ENCODE data around the gene FAAP20. TPM values are rescaled to one million over a fixed set of nuclear protein-coding genes. Genes with fewer than 3 reads are reported as not detected.

Gene FAAP20
- total and polyA plus RNA-seq, 2 donors (not counting 3 experiments of a cell fraction or from before 2014, with no cell fraction given), result 31.5 to 62.6 TPM

- H3K4me3 ChIP-seq (replicated peaks in 1 of 3; ENCODE audit: insufficient read depth in 1 of 3, low read depth in 1 of 3, low read length in 3 of 3), result no peak overlapping the region
- H3K79me2 ChIP-seq (ENCODE audit: control insufficient read depth, insufficient read depth, low read length), result no peaks in the 10 kb centered on the region
- H4K20me1 ChIP-seq (replicated peaks; ENCODE audit: control insufficient read depth, extremely low read depth, insufficient read depth, low read length), result no peaks in the 10 kb centered on the region
- no peak overlapping the region for H3K4me2 ChIP-seq (ENCODE audit: insufficient read depth, low read length)
- ChIA-PET CTCF (interaction anchor here (1.2 to 5.2 kb wide), 2 partner anchors 9 to 16 kb away, joined by 3 to 40 read pairs; no protein-coding TSS in a partner anchor), POLR2A (no interaction called here)
- no peak overlapping the region for H3K27ac ChIP-seq (ENCODE audit: insufficient read depth, low read depth, low read length)
- H3K9me3 ChIP-seq (replicated peaks; ENCODE audit: control insufficient read depth, insufficient read depth, low read length), result no peaks in the 10 kb centered on the region
- no peak overlapping the region for H2AFZ ChIP-seq (ENCODE audit: low read depth, low read length)
- no TSS peak for BruUV-seq (replicated peaks)
- H3K9ac ChIP-seq (replicated peaks; ENCODE audit: extremely low read depth, insufficient read depth, low read length), result no peak overlapping the region
- dilution Hi-C loops (cut with MboI; ENCODE audit: extremely low pct_ligation_motif_present, low sequenced_read_pairs) (no loop called here), intact Hi-C loops (cut with micrococcal nuclease) (no loop called here)
- FAIRE-seq, result no peak
- H3K4me1 ChIP-seq (ENCODE audit: control insufficient read depth, extremely low read depth, insufficient read depth, low read length), result no peaks in the 10 kb centered on the region
- DNase-seq (ENCODE audit: low read depth, low spot score), result no peak
- H3K27me3 ChIP-seq (ENCODE audit: control insufficient read depth in 2 of 2, insufficient read depth in 2 of 2, low read length in 2 of 2), result no peaks in the 10 kb centered on the region
- TF ChIP-seq EZH2 (IDR thresholded peaks at IDR 0.05; ENCODE audit: borderline replicate concordance, low read depth, low read length, severe bottlenecking), result no peak
- no peak for TF ChIP-seq FOS (IDR thresholded peaks at IDR 0.05; ENCODE audit: borderline replicate concordance, insufficient read depth, low read length)
- no peak for TF ChIP-seq GATA2 (IDR thresholded peaks at IDR 0.05; ENCODE audit: insufficient read depth, insufficient read length, low read depth, low read length)
- TF ChIP-seq POLR2A (IDR thresholded peaks at IDR 0.05; ENCODE audit: low read depth, low read length), result no peak
- no peak for TF ChIP-seq MAX (IDR thresholded peaks at IDR 0.05; ENCODE audit: insufficient read depth, insufficient read length)
- no peak for TF ChIP-seq MYC (IDR thresholded peaks at IDR 0.05; ENCODE audit: low read depth, low read length)
- no peak for TF ChIP-seq POLR2AphosphoS5 (IDR thresholded peaks at IDR 0.05; ENCODE audit: insufficient read depth, low read depth, low read length)
- TF ChIP-seq JUN (IDR thresholded peaks at IDR 0.05; ENCODE audit: borderline replicate concordance, insufficient read depth, insufficient read length, low read depth), result no peak
- TF ChIP-seq CTCF (IDR thresholded peaks at IDR 0.05; ENCODE audit: extremely low read depth in 1 of 2, insufficient read depth in 1 of 2, low read depth in 1 of 2, low read length in 2 of 2), result no peak
- no peaks in the 10 kb centered on the region for H3K36me3 ChIP-seq (ENCODE audit: control insufficient read depth in 2 of 2, extremely low read depth in 1 of 2, insufficient read depth in 2 of 2, low read length in 2 of 2)
- no peaks in the 10 kb centered on the region for H3K9me1 ChIP-seq (replicated peaks; ENCODE audit: control insufficient read depth, extremely low read depth, insufficient read depth, low read length)
Measured at GRCh38 chr1:2165646-2166045, 28.9 kb downstream of the FAAP20 start.
